Measurements from ENCODE around the gene IL12RB2. TPM values are rescaled to one million over a fixed set of nuclear protein-coding genes. Genes with fewer than 3 reads are reported as not detected.

Gene IL12RB2
- total RNA-seq, 1 donor from 2014 or later, result not detected

GRCh38 chr1:67432745-67433144, 125.1 kb downstream of the IL12RB2 start:
- Histone ChIP-seq H3K9me3 (no peaks in the 10 kb centered on the region), H3K4me1 (peaks cover 0 to 17% of the 10 kb centered on the region in 2 donors), H3K27ac (peak overlapping the region; percentile 94 to 98), H3K36me3 (no peaks in the 10 kb centered on the region), H3K4me3 (no peak overlapping the region), H3K27me3 (no peaks in the 10 kb centered on the region)
- no peak for DNase-seq (ENCODE audit: low spot score in 2 of 2)
- no peak for TF ChIP-seq CTCF (IDR thresholded peaks at IDR 0.05)
- intact Hi-C loops (cut with DNase I), result loop anchor here (5.0 to 10.0 kb wide), 5 partner anchors 255 to 508 kb away; partner anchors contain the start of genes DNAI4, GADD45A and MIER1

GRCh38 chr1:67433837-67434236, 126.2 kb downstream of the IL12RB2 start:
- Histone ChIP-seq H3K36me3 (no peaks in the 10 kb centered on the region), H3K9me3 (no peaks in the 10 kb centered on the region), H3K27ac (peak overlapping the region; percentile 94 to 98), H3K4me3 (no peak overlapping the region), H3K4me1 (peaks cover 0 to 17% of the 10 kb centered on the region in 2 donors), H3K27me3 (no peaks in the 10 kb centered on the region)
- no peak for TF ChIP-seq CTCF (IDR thresholded peaks at IDR 0.05)
- intact Hi-C loops (cut with DNase I), result loop anchor here (5.0 to 10.0 kb wide), 5 partner anchors 253 to 509 kb away; partner anchors contain the start of genes DNAI4, GADD45A and MIER1
- DNase-seq (ENCODE audit: low spot score in 2 of 2), result no peak

- TF ChIP-seq CTCF (IDR thresholded peaks at IDR 0.05), result no peak
- Histone ChIP-seq H3K27ac (peak overlapping the region; percentile 52 to 98), H3K4me1 (peaks cover 0 to 17% of the 10 kb centered on the region in 2 donors), H3K36me3 (no peaks in the 10 kb centered on the region), H3K9me3 (no peaks in the 10 kb centered on the region), H3K27me3 (no peaks in the 10 kb centered on the region), H3K4me3 (no peak overlapping the region)
- DNase-seq (ENCODE audit: low spot score in 2 of 2), result no peak
- intact Hi-C loops (cut with DNase I), result loop anchor here (5.0 to 10.0 kb wide), 5 partner anchors 253 to 510 kb away; partner anchors contain the start of genes DNAI4, GADD45A and MIER1
These were observed 126.8 kb downstream of the IL12RB2 start for GRCh38 chr1:67434491-67434890.

GRCh38 chr1:67436511-67437055, 128.9 kb downstream of the IL12RB2 start:
- DNase-seq (ENCODE audit: low spot score in 2 of 2), result no peak
- Histone ChIP-seq H3K27me3 (no peaks in the 10 kb centered on the region), H3K9me3 (no peaks in the 10 kb centered on the region), H3K36me3 (no peaks in the 10 kb centered on the region), H3K4me3 (no peak overlapping the region), H3K4me1 (peaks cover 0 to 26% of the 10 kb centered on the region in 2 donors), H3K27ac (no peak overlapping the region)
- no peak for TF ChIP-seq CTCF (IDR thresholded peaks at IDR 0.05)
- intact Hi-C loops (cut with DNase I), result loop anchor here (10.0 kb wide), 3 partner anchors 318 to 512 kb away; partner anchors contain the start of genes DNAI4 and MIER1

- H3K4me3 ChIP-seq, result no peak overlapping the region
- H3K9me3 ChIP-seq, result no peaks in the 10 kb centered on the region
- no peak for DNase-seq (ENCODE audit: low spot score in 2 of 2)
- H3K27ac ChIP-seq, result no peak overlapping the region
- no peaks in the 10 kb centered on the region for H3K36me3 ChIP-seq
- intact Hi-C loops (cut with DNase I), result loop anchor here (10.0 kb wide), 3 partner anchors 317 to 513 kb away; partner anchors contain the start of genes DNAI4 and MIER1
- H3K27me3 ChIP-seq, result no peaks in the 10 kb centered on the region
- H3K4me1 ChIP-seq, result peaks cover 0 to 24% of the 10 kb centered on the region in 2 donors
- TF ChIP-seq CTCF (IDR thresholded peaks at IDR 0.05), result no peak
These were observed 130.3 kb downstream of the IL12RB2 start for GRCh38 chr1:67437961-67438360.
